Posterior cingulate gyrus (tissue), 11 donors: Measurements from ENCODE around the gene SNRNP25.

ENCODE experiments used
- DNase-seq, 10 donors: peaks; one replicate each; pipeline versions ENCODE4 v3.0.0 to v3.0.0-alpha.2; 2020 to 2021; ENCODE audit warnings: mixed read lengths in 3 of 10
- intact Hi-C: fragments of 100-400 bp; cut with DNase I; formaldehyde crosslinking; loops from one replicate; pipeline ENCODE4 v1.15.1; 2023

The SNRNP25 gene

DNA sequence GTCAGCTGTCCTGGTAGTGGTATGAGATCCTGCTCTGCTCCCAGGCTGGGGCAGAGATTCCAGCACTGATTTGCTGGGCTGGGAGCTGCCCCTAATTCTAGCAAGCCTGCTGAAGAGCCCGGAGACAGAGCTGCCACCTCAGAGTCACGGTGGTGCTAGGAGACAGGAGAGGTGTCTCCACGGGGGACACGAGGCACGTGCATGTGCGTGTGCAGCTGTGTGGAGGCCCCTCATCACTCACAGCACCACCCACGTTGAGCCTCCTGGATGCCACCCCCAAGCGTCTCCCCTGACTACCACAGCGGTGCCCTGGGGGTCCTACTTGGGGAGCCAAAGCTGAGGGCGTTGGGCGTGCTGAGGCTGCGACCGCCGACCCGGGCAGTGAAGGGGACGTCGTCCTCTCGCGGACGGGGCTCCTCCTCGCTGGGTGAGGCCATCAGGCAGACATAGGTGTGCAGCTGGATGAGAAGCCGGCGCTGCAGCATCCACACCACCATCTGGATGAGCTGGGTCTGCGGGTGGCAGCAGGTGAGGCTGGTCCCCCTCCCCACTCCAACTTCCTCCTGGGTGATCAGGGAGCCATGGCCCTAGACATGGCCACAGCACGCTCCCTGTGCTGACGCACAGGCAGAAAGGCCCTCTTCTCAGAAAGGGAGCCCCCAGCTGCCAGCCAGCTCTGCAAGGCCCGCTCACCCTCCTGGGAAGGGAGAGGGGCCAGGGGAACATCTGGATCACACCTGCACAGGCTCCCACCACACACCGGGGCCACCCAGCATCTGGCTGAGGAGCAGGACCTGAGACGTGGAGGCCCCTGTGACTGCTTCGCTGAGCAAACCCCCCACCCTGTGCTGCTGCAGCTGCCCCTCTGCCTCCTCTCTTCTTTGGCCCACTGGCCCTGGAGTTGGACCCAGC, 36.0 kb downstream of the SNRNP25 start:
- DNase-seq = peak in 1 of 10 donors; percentile 66
- intact Hi-C loops = no loop called here

DNA sequence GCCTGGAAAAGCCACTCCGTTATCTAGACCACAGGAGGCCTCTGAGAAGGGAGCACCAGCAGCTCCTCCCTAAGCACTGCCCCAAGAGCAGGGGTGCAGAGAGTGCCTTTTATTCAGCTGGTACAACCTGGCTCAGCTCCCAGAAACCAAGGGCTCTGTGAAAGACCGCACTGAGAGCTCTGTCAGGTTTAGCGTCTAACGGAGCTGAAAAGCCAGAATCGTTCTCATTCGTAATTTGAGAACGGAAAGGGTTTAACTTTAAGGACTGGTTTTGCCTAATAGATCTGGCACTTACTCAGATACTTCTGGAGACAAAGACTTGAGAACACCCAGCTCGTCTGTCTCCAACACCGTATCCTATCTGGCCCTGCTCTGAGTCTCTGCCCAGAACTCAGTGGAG, 37.9 kb downstream of the SNRNP25 start:
- intact Hi-C loops = no loop called here
- peak in 6 of 10 donors; percentile 55 to 92 (median 64) for DNase-seq

DNA sequence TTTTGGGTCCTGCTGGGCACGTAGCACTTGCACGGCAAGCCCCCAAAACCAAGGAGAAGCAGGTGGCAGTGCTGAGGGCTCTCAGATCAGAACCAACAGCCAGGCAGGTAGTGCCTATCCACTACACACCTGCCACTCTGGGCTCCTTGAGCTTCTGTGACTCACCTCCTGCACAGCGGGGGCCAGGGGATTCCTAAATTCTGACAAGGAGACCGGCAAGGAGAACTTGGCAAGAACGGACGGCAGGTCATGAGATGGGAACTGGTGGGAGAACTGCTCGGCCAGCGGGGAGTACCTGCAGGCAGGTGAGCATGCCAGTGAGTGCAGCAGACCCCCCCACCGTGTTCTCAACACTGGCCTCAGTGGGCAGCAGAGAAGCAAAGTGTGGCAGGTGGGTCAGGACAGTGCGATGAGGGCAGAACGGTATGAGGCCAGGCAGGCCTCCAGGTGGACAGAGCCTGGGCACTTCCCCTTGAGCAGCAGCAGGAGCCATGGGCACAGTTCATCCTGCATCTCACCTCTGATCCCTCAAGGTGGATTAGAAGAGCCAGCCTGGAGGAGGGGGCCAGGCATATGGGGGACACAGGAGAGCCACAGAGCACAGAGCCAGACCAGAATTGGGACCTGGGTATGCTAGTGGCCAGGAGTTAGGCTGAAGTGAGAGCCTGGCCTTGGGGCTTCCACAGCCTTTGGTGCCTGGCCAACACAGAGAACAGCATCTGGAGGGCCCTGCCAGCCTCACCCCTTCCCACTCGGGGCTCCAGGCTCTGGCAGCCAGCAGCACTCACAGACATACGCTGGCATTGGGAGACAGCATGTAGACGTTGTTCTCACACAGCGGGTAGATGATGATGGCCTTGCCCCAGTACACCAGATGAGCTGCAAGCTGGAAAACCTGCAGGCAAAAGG, 39.1 kb downstream of the SNRNP25 start:
- intact Hi-C loops = no loop called here
- peak in 1 of 10 donors; percentile 83 for DNase-seq

DNA sequence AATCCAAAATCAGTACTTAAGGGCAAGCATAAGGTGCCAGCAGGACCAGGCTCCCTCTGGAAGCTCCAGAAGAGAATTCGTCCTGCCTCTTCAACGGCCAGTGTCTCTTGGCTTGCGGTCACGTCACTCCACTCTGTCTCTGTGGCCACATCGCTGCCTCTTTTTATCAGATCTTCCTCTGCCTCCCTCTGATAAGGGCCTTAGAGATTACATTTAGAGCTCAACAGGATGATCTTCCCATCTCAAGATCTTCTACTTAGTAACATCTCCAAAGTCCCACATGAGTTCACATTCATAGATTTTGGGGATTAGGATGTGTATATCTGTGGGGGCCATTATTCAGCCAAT, 41.3 kb downstream of the SNRNP25 start:
- intact Hi-C loops = no loop called here

DNA sequence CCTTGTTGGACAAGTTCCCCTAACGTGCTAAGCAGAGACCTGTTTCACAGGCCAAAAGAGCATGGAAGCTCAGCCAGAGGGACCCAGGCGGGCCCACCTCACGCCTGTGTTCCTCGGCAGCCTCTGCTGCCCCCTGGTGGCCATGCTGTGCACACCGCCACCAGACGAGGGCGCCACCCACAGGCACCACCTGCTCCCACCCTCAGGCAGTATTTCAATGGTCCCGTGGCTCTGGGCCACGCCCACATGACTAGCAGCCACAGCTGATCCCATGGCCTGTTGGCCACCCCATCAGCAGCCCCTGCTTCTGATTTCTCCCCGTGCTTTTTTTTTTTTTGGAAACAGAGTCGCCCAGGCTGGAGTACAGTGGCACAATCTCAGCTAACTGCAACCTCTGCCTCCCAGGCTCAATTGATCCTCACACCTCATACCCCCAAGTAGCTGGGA, 43.3 kb downstream of the SNRNP25 start:
- peak; percentile 74 to 98 (median 86) for DNase-seq

More for the DNA sequence above, 41.3 kb downstream of the SNRNP25 start:
- no peak for DNase-seq

DNA sequence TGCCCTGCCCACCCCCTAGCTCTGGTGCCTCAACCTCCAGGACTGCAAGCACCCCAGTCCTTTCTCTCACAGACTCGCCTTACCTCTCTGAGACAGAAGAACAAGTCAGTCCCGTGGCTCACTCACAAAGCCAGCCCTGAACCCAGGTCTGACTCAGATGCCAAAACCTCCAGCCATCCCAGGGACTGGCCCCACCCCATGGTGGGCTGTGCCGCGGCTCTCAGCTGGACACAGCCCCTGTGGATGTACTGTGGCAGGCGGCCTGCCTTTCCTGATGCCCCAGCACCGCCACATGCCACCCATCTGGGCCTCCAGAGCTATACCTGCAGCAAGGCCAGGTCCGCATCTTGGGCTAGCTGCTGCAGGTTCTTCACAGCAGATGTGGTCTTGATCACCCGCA, 44.2 kb downstream of the SNRNP25 start:
- no peak for DNase-seq
- intact Hi-C loops = loop anchor here (1.0 kb wide), 1 partner anchor 33 kb away; no protein-coding TSS in a partner anchor

More for the DNA sequence above, 43.3 kb downstream of the SNRNP25 start:
- intact Hi-C loops = loop anchor here (1.0 kb wide), 1 partner anchor 32 kb away; no protein-coding TSS in a partner anchor

DNA sequence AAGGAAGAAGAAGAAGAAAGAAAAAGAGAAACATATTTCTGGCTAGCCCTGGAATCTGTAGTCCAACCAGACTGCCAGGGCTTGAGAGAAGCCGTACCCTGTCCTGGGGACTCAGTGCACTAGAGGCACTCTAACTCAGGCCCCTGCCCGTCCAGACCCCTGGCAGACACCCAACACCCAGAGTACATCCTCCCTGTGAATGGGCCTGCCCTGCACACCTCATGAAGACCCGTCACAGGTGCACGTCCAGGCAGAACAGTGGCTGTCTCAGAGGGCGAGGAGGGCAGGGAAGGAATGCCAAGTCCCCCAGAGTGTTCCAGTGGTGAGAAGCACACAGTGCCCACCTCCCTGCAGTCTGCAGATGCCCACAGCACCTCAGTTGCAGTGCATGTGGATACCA, 47.4 kb downstream of the SNRNP25 start:
- intact Hi-C loops = no loop called here
- DNase-seq = no peak

DNA sequence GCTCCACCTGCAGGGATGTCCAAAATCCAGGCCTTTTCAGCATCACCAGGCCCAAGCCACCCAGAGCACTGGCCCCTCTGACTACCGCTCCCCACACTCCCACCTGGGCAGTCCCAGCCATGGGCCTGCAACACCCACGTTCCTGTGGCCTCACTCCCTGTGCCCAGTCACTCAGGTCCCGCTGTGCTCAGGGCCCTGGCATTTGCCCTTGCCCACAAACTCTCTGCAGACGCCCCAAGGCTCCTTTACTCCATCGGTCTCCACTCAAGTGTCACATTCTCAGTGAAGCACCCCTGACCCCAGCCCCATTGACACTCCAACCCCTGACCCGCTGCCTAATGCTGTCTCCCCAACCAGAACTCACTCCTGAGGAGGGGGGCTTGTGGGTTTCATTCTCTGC, 48.0 kb downstream of the SNRNP25 start:
- DNase-seq = no peak
- intact Hi-C loops = no loop called here

DNA sequence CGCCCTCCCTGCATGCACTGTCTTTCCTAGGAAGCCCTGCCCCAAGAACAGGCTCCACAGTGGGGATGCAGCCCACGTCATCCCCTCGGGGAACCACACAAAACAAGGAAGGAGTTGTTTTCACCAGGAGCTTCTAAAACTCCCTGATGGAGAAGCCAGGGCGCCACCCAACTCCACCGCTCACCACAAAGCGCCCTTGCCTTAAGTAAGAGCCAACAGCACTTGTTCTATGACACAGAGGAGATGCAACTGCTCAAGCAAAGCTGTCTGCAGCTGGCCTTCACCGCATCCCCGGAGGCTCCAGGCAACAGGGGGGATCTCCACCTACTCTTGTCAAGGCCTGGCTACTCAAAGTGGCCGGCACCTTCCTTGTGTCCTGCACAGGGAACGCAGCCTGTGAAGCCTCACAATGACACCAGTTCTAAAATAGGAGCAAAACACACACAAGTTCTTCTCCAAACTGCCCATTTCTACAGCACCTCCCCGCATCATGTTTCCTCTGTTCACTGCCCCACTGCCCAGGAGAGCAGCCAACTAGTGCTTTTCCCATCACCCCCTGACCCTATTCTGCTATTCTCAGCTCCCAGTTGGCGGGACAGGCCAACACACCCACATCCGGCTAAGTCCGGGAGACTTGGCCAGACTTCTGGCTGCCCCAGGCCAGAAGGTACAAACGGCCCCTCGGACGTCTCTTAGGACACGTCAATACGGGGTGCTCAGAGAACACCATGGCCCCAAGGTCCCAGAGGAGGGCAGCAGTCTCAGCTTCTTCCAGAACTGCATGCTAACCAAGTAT, 48.6 kb downstream of the SNRNP25 start:
- intact Hi-C loops = no loop called here
- DNase-seq = no peak

DNA sequence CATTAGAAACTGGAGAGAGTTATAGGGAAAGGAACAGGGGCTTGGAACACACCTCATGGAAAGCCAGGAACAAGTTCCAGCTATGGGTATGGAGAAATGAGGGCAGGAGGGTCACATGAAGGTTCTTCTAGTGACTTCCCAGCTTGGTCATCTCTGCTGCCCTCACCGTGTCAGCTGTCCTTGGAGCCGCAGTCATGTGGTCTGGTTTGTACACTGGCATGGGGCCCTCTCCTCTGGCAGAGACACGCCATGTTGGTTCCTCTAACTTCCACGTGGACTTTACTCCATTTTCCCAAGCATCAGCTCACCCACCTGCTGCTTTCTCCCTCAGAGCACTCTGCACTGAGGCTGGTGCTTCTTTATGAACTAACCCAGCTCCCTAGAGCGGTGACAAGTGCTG, 50.7 kb downstream of the SNRNP25 start:
- no peak for DNase-seq
- intact Hi-C loops = no loop called here

DNA sequence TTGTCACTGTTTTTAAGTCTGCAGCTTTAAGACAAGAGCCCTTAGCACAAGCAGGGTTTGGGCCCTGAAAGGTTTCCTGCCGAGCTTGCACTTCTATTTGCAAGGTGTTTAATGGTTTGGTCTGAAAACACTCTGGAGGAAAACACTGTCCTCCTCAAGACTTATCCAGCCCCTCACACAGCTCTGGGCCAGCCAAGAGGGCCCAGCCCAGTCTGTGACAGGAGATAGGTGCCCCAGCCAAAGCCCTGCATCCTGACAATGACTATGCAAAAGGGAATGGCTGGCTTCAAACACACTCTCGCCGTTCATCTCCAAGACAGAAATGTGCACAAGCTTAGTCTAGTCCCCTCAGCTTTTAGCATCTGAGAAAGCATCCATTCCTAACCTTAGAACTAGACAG, 51.3 kb downstream of the SNRNP25 start:
- intact Hi-C loops = no loop called here
- no peak for DNase-seq

DNA sequence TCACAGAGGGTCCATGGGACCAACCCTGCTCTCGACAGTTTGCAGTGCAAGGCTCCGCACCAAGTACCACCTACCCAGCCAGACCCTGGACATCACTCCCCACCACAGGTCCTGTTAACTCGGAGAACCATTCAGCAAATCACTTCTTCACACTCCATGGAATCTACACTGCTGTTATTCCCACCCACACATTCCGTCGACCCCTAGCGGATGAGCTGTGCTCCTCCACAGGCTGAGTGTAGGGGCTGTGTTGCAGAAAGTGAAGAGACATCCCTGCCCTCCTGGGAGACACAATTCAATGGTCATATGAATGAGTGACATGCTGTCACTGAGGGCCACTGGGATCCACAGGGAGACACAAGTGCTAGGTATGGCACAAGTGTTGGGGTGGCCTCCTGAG, 51.9 kb downstream of the SNRNP25 start:
- DNase-seq = no peak
- intact Hi-C loops = no loop called here

DNA sequence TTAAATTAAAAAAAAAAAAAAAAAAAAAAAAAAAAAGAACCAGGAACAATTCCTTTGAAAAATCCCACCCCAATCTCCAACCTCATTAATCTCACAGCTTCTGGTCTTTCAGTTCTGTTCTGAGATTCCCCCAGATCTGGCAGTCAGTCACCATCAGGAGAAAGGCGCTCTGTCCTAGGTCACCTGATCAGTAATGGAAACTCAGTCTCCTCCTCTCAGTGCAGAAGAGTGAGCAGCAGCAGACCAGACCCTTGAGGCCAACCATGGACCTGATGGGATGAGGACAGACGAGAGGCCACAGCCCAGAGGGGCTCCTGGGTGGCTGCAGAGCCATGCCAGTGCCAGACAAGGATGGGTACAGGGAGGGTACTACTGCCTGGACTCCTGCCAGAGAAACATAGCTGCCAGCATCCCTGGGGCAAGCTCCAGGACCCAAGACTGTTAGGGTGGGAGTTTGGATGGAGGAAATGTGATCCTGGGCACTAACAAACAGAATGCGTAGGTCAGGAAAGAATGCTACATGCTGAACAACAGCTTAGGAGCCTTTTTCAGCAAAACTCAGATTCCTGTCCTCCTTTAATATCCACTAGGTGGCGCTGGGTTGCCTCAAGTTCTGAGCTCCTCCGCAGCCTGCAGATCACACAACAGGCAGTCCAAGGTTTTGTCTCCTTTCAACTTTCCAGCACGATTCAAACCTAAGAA, 53.1 kb downstream of the SNRNP25 start:
- intact Hi-C loops = loop anchor here (2.0 kb wide), 1 partner anchor 74 kb away; the partner anchor contains the start of gene HBQ1
- peak in 6 of 10 donors; percentile 61 to 91 (median 74) for DNase-seq
